Liver (tissue), 9 donors: Measurements from ENCODE around the gene TGFBR3L. TPM values are rescaled to one million over a fixed set of nuclear protein-coding genes. Genes with fewer than 3 reads are reported as not detected.

ENCODE experiments used
- DNase-seq: peaks from one replicate; pipeline ENCODE4 v3.0.0-alpha.2; 2017; ENCODE audit warnings: low spot score
- H3K27ac ChIP-seq, 2 donors: one replicate each; pipeline ENCODE4 v1.7.0; 2013; ENCODE audit warnings: inconsistent platforms in 2 of 2, low read length in 2 of 2, control low read depth in 1 of 2, low read depth in 1 of 2, mild to moderate bottlenecking in 1 of 2
- H3K27me3 ChIP-seq, 4 donors: one replicate each; pipeline versions ENCODE4 v1.6.1 to v1.7.0; 2013; ENCODE audit warnings: low read length in 3 of 4, inconsistent platforms in 1 of 4, mild to moderate bottlenecking in 1 of 4, moderate library complexity in 1 of 4; ENCODE audit not compliant: control insufficient read depth in 4 of 4, insufficient read depth in 4 of 4
- H3K36me3 ChIP-seq, 4 donors: one replicate each; pipeline versions ENCODE4 v1.6.1 to v1.7.0; 2013; ENCODE audit warnings: low read length in 3 of 4, mild to moderate bottlenecking in 3 of 4, low read depth in 1 of 4, moderate library complexity in 1 of 4; ENCODE audit not compliant: control insufficient read depth in 4 of 4, insufficient read depth in 3 of 4
- H3K4me1 ChIP-seq, 4 donors: one replicate each; pipeline versions ENCODE4 v1.6.1 to v1.7.0; 2013; ENCODE audit warnings: low read length in 3 of 4, mild to moderate bottlenecking in 3 of 4, moderate library complexity in 1 of 4; ENCODE audit not compliant: control insufficient read depth in 4 of 4, insufficient read depth in 4 of 4
- H3K4me3 ChIP-seq, 3 donors: one replicate each; pipeline versions ENCODE4 v1.6.1 to v1.7.0; 2013; ENCODE audit warnings: low read length in 3 of 3, control low read depth in 1 of 3, low read depth in 1 of 3, mild to moderate bottlenecking in 1 of 3
- H3K9ac ChIP-seq, 2 donors: one replicate each; pipeline ENCODE4 v1.7.0; 2013; ENCODE audit warnings: low read length in 2 of 2, mild to moderate bottlenecking in 2 of 2, moderate library complexity in 2 of 2, control low read depth in 1 of 2, low read depth in 1 of 2
- H3K9me3 ChIP-seq, 4 donors: one replicate each; pipeline versions ENCODE4 v1.6.1 to v1.7.0; 2013; ENCODE audit warnings: low read length in 3 of 4; ENCODE audit not compliant: control insufficient read depth in 4 of 4
- EGR1 ChIP-seq, 2 donors: IDR thresholded peaks; 2 replicates each; pipeline ENCODE4 v1.6.1; 2016 to 2018; ENCODE audit warnings: antibody characterized with exemption in 2 of 2, low read depth in 2 of 2
- FOXA1 ChIP-seq: IDR thresholded peaks from 2 replicates; pipeline ENCODE4 v1.6.1; 2016; ENCODE audit warnings: antibody characterized with exemption
- GABPA ChIP-seq, 2 donors: IDR thresholded peaks in 1 of 2; conservative IDR thresholded peaks in 1 of 2; 2 replicates each; pipeline ENCODE4 v1.6.1; 2016; ENCODE audit warnings: antibody characterized with exemption in 2 of 2, mild to moderate bottlenecking in 1 of 2, moderate library complexity in 1 of 2
- HNF4A ChIP-seq, 2 donors: conservative IDR thresholded peaks; 2 replicates each; pipeline ENCODE4 v1.6.1; 2016; ENCODE audit warnings: antibody characterized with exemption in 2 of 2, mild to moderate bottlenecking in 2 of 2
- HNF4G ChIP-seq: IDR thresholded peaks from 2 replicates; pipeline ENCODE4 v1.6.1; 2016; ENCODE audit warnings: antibody characterized with exemption
- NR2F2 ChIP-seq: IDR thresholded peaks from 2 replicates; pipeline ENCODE4 v1.6.1; 2016; ENCODE audit warnings: antibody characterized with exemption
- RAD21 ChIP-seq, 2 donors: IDR thresholded peaks; 2 replicates each; pipeline ENCODE4 v1.6.1; 2016; ENCODE audit warnings: antibody characterized with exemption in 2 of 2, mild to moderate bottlenecking in 2 of 2
- RXRA ChIP-seq, 2 donors: IDR thresholded peaks; 2 replicates each; pipeline ENCODE4 v1.6.1; 2017 to 2018; ENCODE audit warnings: antibody characterized with exemption in 2 of 2, mild to moderate bottlenecking in 1 of 2
- SP1 ChIP-seq: IDR thresholded peaks from 2 replicates; pipeline ENCODE4 v1.6.1; 2018; ENCODE audit warnings: antibody characterized with exemption, mild to moderate bottlenecking
- TAF1 ChIP-seq: conservative IDR thresholded peaks from 2 replicates; pipeline ENCODE4 v1.6.1; 2016; ENCODE audit warnings: antibody characterized with exemption, mild to moderate bottlenecking
- YY1 ChIP-seq: IDR thresholded peaks from 2 replicates; pipeline ENCODE4 v1.6.1; 2016; ENCODE audit warnings: antibody characterized with exemption, mild to moderate bottlenecking
- WGBS: extraction: QIAGEN DNeasy Blood & Tissue Kit; methylation state at CpG from one replicate; pipeline ENCODE4 v1.1.7; 2013; 5-methylcytosine and 5-hydroxymethylcytosine counted together
- polyA plus RNA-seq, 2 donors: library from polyadenylated mRNA; stranded (reverse) in 1 of 2; unstranded in 1 of 2; fragments of 200-250 nt in 1 of 2; fragments of >200 nt in 1 of 2; fragmentation: Nextera tagmentation in 1 of 2; extraction: Ambion mirVana in 1 of 2; gene quantifications; one replicate each; pipeline versions ENCODE4 v1.2.1 to v1.2.3, GENCODE V29; 2013 to 2015
- total RNA-seq, 2 donors: library from RNA; depleted of rRNA; stranded (reverse); fragments of >200 nt; gene quantifications; one replicate each; pipeline ENCODE4 v1.2.3, GENCODE V29; 2014
- TF ChIP-seq, protein P1 (sequence below): fragments of 150-350 bp; IDR thresholded peaks from 2 replicates; pipeline ENCODE4 v1.5.1; 2017; ENCODE audit warnings: improper control_type of control experiment, low read depth, low read length; ENCODE audit not compliant: missing input control
- TF ChIP-seq, protein P2 (sequence below): IDR thresholded peaks from 2 replicates; pipeline ENCODE4 v1.6.1; 2016; ENCODE audit warnings: antibody characterized with exemption
- TF ChIP-seq, protein P3 (sequence below): IDR thresholded peaks from 2 replicates; pipeline ENCODE4 v1.6.1; 2016; ENCODE audit warnings: antibody characterized with exemption
- TF ChIP-seq, protein P4 (sequence below): IDR thresholded peaks from 2 replicates; pipeline ENCODE4 v1.6.1; 2016; ENCODE audit warnings: antibody characterized with exemption
- TF ChIP-seq, protein P5 (sequence below): IDR thresholded peaks from 2 replicates; pipeline ENCODE4 v1.6.1; 2016; ENCODE audit warnings: antibody characterized with exemption, mild to moderate bottlenecking
- donor health status: healthy.
- donor health status: healthy.
- donor health status: healthy.
- donor health status: healthy.
- donor health status: healthy.

Gene TGFBR3L
- total and polyA plus RNA-seq, 4 donors: 0.32 to 2.5 (median 0.36) TPM; not detected in 1

DNA sequence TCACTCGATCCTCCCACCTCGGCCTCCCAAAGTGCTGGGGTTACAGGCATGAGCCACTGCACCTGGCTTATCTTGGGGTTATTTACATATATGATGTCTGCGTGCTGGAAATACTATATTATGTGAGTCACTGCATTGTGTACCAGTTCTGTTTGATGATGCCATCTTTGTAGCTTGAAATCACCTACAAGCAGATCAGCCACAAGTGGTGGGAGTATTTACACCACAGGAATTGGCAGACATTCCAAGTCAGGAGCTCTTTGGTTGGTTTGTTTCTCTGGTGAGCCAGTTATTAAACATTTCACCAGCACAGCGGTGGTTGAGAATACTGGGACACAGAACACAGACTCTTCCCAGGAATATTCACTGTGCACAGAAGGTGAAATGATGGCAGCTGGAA lies 33.3 kb downstream of the TGFBR3L start:
- Histone ChIP-seq H3K36me3 (no peaks in the 10 kb centered on the region), H3K4me1 (peaks cover 0 to 19% (median 12%) of the 10 kb centered on the region in 4 donors), H3K27ac (no peak overlapping the region), H3K9ac (no peak overlapping the region), H3K27me3 (no peaks in the 10 kb centered on the region), H3K4me3 (no peak overlapping the region), H3K9me3 (no peaks in the 10 kb centered on the region)
- DNase-seq: no peak
- 96% methylated on average over 4 of the region's 4 CpGs for WGBS
- no peak for TF ChIP-seq SP1
- TF ChIP-seq, protein P1, sequence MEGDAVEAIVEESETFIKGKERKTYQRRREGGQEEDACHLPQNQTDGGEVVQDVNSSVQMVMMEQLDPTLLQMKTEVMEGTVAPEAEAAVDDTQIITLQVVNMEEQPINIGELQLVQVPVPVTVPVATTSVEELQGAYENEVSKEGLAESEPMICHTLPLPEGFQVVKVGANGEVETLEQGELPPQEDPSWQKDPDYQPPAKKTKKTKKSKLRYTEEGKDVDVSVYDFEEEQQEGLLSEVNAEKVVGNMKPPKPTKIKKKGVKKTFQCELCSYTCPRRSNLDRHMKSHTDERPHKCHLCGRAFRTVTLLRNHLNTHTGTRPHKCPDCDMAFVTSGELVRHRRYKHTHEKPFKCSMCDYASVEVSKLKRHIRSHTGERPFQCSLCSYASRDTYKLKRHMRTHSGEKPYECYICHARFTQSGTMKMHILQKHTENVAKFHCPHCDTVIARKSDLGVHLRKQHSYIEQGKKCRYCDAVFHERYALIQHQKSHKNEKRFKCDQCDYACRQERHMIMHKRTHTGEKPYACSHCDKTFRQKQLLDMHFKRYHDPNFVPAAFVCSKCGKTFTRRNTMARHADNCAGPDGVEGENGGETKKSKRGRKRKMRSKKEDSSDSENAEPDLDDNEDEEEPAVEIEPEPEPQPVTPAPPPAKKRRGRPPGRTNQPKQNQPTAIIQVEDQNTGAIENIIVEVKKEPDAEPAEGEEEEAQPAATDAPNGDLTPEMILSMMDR: no peak
- TF ChIP-seq EGR1 (IDR thresholded peaks at IDR 0.05; ENCODE audit: low read depth in 2 of 2): no peak
- TF ChIP-seq, protein P2, sequence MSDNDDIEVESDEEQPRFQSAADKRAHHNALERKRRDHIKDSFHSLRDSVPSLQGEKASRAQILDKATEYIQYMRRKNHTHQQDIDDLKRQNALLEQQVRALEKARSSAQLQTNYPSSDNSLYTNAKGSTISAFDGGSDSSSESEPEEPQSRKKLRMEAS: no peak
- no peak for TF ChIP-seq GABPA (IDR thresholded peaks at IDR 0.05 in 1 of 2, conservative IDR thresholded peaks at IDR 0.05 in 1 of 2)
- no peak for TF ChIP-seq RAD21 (IDR thresholded peaks at IDR 0.05)
- TF ChIP-seq RXRA (IDR thresholded peaks at IDR 0.05): no peak
- no peak for TF ChIP-seq HNF4G
- TF ChIP-seq TAF1: no peak
- TF ChIP-seq YY1: no peak
- TF ChIP-seq, protein P3, sequence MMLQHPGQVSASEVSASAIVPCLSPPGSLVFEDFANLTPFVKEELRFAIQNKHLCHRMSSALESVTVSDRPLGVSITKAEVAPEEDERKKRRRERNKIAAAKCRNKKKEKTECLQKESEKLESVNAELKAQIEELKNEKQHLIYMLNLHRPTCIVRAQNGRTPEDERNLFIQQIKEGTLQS: no peak
- TF ChIP-seq FOXA1: no peak
- TF ChIP-seq, protein P4, sequence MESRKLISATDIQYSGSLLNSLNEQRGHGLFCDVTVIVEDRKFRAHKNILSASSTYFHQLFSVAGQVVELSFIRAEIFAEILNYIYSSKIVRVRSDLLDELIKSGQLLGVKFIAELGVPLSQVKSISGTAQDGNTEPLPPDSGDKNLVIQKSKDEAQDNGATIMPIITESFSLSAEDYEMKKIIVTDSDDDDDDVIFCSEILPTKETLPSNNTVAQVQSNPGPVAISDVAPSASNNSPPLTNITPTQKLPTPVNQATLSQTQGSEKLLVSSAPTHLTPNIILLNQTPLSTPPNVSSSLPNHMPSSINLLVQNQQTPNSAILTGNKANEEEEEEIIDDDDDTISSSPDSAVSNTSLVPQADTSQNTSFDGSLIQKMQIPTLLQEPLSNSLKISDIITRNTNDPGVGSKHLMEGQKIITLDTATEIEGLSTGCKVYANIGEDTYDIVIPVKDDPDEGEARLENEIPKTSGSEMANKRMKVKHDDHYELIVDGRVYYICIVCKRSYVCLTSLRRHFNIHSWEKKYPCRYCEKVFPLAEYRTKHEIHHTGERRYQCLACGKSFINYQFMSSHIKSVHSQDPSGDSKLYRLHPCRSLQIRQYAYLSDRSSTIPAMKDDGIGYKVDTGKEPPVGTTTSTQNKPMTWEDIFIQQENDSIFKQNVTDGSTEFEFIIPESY: no peak
- no peak for TF ChIP-seq NR2F2
- TF ChIP-seq, protein P5, sequence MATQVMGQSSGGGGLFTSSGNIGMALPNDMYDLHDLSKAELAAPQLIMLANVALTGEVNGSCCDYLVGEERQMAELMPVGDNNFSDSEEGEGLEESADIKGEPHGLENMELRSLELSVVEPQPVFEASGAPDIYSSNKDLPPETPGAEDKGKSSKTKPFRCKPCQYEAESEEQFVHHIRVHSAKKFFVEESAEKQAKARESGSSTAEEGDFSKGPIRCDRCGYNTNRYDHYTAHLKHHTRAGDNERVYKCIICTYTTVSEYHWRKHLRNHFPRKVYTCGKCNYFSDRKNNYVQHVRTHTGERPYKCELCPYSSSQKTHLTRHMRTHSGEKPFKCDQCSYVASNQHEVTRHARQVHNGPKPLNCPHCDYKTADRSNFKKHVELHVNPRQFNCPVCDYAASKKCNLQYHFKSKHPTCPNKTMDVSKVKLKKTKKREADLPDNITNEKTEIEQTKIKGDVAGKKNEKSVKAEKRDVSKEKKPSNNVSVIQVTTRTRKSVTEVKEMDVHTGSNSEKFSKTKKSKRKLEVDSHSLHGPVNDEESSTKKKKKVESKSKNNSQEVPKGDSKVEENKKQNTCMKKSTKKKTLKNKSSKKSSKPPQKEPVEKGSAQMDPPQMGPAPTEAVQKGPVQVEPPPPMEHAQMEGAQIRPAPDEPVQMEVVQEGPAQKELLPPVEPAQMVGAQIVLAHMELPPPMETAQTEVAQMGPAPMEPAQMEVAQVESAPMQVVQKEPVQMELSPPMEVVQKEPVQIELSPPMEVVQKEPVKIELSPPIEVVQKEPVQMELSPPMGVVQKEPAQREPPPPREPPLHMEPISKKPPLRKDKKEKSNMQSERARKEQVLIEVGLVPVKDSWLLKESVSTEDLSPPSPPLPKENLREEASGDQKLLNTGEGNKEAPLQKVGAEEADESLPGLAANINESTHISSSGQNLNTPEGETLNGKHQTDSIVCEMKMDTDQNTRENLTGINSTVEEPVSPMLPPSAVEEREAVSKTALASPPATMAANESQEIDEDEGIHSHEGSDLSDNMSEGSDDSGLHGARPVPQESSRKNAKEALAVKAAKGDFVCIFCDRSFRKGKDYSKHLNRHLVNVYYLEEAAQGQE: no peak
- TF ChIP-seq HNF4A (conservative IDR thresholded peaks at IDR 0.05): no peak

DNA sequence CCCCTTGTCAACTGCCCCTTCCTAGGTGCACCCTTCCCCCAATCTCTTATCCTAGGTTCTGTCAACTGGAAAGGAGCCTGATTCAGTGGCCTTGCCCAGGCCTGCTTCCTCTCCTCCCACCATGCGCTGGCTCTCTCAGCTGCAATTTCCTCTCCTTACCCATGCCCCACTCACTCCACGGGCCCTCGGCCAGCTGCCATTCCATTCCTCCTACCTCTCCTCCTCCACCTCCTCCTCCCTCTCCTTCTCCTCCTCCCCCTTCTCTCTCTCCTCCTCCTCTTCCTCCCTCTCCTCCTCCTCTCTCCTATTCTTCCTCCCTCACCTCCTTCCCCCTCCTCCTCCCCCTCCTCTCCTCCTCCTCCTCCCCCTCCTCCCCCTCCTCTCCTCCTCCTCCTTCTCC lies 38.4 kb downstream of the TGFBR3L start:
- 63% methylated on average over 3 of the region's 3 CpGs for WGBS
- no peak for DNase-seq
- H3K4me1 ChIP-seq: peaks cover 0 to 8% (median 6%) of the 10 kb centered on the region in 4 donors
- no peaks in the 10 kb centered on the region for H3K9me3 ChIP-seq
- TF ChIP-seq HNF4A (conservative IDR thresholded peaks at IDR 0.05) (no peak), HNF4G (no peak)
- TF ChIP-seq, protein P4: no peak
- TF ChIP-seq, protein P1: no peak
- no peak overlapping the region for H3K9ac ChIP-seq
- H3K27me3 ChIP-seq: no peaks in the 10 kb centered on the region
- H3K27ac ChIP-seq: no peak overlapping the region
- H3K36me3 ChIP-seq: peaks cover 0 to 2% (median 0%) of the 10 kb centered on the region in 4 donors
- no peak overlapping the region for H3K4me3 ChIP-seq
